Nephron (organoid): ENCODE measurements around the gene NCBP2.

ENCODE experiments used
- H3K27ac Mint-ChIP-seq, 3 experiments: 2 replicates each; pipeline ENCODE4 v1.8.0; 2020; ENCODE audit warnings: mixed read lengths in 3 of 3, mild to moderate bottlenecking in 2 of 3, moderate library complexity in 1 of 3
- H3K27me3 Mint-ChIP-seq: 2 replicates; pipeline ENCODE4 v1.8.0; 2021; ENCODE audit warnings: low read depth, mild to moderate bottlenecking, moderate library complexity, mixed read lengths
- H3K36me3 Mint-ChIP-seq: 2 replicates; pipeline ENCODE4 v1.8.0; 2020; ENCODE audit warnings: low read depth, mixed read lengths
- H3K4me1 Mint-ChIP-seq: 2 replicates; pipeline ENCODE4 v1.8.0; 2020; ENCODE audit warnings: mixed read lengths
- H3K4me3 Mint-ChIP-seq, 3 experiments: 2 replicates each; pipeline ENCODE4 v1.8.0; 2020; ENCODE audit warnings: mild to moderate bottlenecking in 3 of 3, mixed read lengths in 3 of 3, moderate library complexity in 2 of 3
- H3K9me3 Mint-ChIP-seq: 2 replicates; pipeline ENCODE4 v1.8.0; 2020; ENCODE audit warnings: mixed read lengths
- TF ChIP-seq, protein P1 (sequence below), 3 experiments: fragments of 200-600 bp; sonication (generic); IDR thresholded peaks; one replicate each; pipeline ENCODE4 v1.5.0; 2021; ENCODE audit warnings: antibody characterized with exemption in 3 of 3; ENCODE audit not compliant: unreplicated experiment in 3 of 3

The NCBP2 gene

DNA sequence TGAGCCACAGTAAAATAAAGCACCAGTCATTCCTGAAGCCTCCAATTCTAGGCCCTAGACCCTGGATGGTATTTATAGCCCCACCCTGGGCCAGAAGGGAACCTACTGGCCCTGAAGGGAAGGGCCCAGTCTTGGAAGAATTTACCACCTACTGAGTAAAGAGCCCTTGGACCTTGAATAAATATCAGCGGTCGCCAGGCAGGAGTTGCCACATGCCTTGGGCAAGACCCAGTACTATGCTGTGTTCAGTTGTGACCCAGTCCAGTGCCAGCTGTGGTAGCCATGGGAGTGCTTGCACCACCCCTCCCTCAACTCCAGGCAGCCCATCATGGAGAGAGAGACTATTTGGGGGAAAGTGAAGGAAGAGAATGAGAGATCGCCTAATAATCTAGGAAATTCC is 27.0 kb downstream of the NCBP2 start:
- Mint-ChIP-seq H3K4me3 (no peak overlapping the region), H3K27me3 (no peaks in the 10 kb centered on the region), H3K4me1 (no peaks in the 10 kb centered on the region), H3K27ac (no peak overlapping the region), H3K9me3 (peaks cover 11% of the 10 kb centered on the region), H3K36me3 (peaks cover 60% of the 10 kb centered on the region)
- TF ChIP-seq, protein P1, sequence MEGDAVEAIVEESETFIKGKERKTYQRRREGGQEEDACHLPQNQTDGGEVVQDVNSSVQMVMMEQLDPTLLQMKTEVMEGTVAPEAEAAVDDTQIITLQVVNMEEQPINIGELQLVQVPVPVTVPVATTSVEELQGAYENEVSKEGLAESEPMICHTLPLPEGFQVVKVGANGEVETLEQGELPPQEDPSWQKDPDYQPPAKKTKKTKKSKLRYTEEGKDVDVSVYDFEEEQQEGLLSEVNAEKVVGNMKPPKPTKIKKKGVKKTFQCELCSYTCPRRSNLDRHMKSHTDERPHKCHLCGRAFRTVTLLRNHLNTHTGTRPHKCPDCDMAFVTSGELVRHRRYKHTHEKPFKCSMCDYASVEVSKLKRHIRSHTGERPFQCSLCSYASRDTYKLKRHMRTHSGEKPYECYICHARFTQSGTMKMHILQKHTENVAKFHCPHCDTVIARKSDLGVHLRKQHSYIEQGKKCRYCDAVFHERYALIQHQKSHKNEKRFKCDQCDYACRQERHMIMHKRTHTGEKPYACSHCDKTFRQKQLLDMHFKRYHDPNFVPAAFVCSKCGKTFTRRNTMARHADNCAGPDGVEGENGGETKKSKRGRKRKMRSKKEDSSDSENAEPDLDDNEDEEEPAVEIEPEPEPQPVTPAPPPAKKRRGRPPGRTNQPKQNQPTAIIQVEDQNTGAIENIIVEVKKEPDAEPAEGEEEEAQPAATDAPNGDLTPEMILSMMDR (IDR thresholded peaks at IDR 0.05; ENCODE audit: unreplicated experiment in 3 of 3), result no peak

DNA sequence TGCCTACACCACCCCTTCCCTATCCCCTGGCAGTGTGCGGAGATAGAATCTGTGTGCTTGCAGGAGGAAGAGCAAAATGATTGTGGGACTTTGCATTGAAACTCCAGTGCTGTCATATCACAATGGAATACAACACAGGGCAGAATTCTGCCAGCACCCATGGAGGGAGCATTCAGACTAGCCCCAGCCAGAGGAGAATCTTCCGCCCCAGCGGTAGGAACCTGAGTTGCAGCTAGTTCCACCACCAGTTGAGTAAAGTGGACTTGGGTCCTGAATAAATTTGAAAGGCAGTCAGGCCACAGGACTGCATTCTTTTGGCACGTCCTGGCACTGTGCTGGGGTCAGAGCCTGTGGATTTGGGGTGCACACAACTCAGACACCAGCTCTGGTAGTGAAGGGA is 27.5 kb downstream of the NCBP2 start:
- Mint-ChIP-seq H3K4me3 (no peak overlapping the region), H3K27ac (no peak overlapping the region), H3K36me3 (peaks cover 62% of the 10 kb centered on the region), H3K4me1 (no peaks in the 10 kb centered on the region), H3K9me3 (peaks cover 11% of the 10 kb centered on the region), H3K27me3 (no peaks in the 10 kb centered on the region)
- TF ChIP-seq, protein P1 (IDR thresholded peaks at IDR 0.05; ENCODE audit: unreplicated experiment in 3 of 3), result no peak

DNA sequence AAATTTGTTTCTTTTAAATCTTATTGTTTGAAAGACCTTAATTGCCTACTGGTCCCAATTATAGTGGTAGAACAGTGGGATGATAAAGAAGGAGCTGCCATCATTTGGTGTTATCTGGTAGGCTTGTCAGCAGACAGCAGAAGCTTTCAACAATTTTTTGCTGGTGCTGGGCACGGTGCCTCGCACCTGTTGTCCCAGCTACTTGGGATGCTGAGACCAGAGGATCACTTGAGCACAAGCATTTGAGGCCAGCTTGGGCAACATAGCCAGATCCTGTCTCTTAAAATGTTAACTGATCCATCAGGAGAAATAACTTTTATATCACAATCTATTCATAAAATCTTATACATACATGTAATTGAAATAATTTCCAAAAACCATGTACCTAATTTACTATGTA is 38.6 kb downstream of the NCBP2 start:
- Mint-ChIP-seq H3K27me3 (no peaks in the 10 kb centered on the region), H3K9me3 (no peaks in the 10 kb centered on the region), H3K4me1 (no peaks in the 10 kb centered on the region), H3K36me3 (peaks cover 69% of the 10 kb centered on the region), H3K27ac (no peak overlapping the region), H3K4me3 (no peak overlapping the region)
- TF ChIP-seq, protein P1 (IDR thresholded peaks at IDR 0.05; ENCODE audit: unreplicated experiment in 3 of 3), result no peak

DNA sequence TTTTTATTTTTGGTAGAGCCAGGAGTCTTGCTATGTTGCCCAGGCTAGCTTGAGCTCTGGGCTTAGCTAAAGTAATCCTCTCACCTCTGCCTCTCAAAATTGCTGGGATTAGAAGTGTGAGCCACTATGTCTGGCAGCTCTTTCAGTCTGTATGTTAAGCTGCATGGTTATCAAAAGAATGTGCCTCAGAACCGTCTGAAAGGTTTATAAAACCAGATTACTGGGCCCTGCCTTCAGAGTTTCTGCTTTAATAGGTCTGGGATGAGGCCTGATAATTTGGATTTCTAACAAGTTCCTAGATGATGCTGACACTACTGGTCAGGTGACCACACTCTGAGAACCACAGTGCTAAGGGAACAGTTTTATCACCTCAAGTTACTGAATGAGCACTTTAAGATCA is 40.0 kb downstream of the NCBP2 start:
- TF ChIP-seq, protein P1 (IDR thresholded peaks at IDR 0.05; ENCODE audit: unreplicated experiment in 3 of 3), result no peak
- Mint-ChIP-seq H3K27me3 (no peaks in the 10 kb centered on the region), H3K36me3 (peaks cover 60% of the 10 kb centered on the region), H3K9me3 (no peaks in the 10 kb centered on the region), H3K4me3 (no peak overlapping the region), H3K27ac (no peak overlapping the region), H3K4me1 (no peaks in the 10 kb centered on the region)

DNA sequence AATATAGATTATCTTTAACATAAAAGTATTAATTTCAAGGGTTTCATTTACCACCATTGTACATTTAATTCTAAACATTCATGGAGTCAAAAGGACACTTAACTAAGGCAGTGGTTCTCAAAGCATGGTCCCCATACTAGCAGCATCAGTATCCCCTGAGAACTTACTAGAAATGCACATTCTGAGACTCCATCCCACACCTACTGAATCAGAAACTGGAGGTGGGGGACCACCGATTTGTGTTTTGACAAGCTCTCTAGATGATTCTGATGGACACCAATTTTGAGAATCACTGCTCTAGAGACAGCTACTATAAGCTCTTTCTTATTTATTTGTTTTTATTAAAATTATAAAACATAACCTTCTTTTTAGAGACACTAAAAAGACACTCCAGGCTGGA is 40.6 kb downstream of the NCBP2 start:
- Mint-ChIP-seq H3K27me3 (no peaks in the 10 kb centered on the region), H3K4me1 (no peaks in the 10 kb centered on the region), H3K27ac (no peak overlapping the region), H3K4me3 (no peak overlapping the region), H3K9me3 (no peaks in the 10 kb centered on the region), H3K36me3 (peaks cover 56% of the 10 kb centered on the region)
- TF ChIP-seq, protein P1 (IDR thresholded peaks at IDR 0.05; ENCODE audit: unreplicated experiment in 3 of 3), result no peak

DNA sequence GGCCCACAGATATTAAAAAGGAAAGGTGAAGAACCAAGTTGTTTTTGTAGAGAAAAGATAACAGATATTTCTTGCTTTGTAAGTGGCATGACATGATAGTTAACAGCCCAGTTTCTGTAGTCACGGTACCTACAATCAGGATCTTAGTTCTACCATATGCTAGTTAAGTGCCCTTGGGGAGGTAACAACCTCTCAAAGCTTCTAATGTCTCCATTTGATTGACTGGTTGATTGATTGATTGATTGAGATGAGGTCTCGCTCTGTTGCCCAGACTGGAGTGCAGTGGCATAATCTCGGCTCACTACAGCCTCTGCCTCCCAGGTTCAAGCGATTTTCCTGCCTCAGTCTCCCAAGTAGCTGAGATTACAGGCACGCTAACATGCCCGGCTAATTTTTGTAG is 46.1 kb downstream of the NCBP2 start:
- Mint-ChIP-seq H3K4me1 (no peaks in the 10 kb centered on the region), H3K36me3 (peaks cover 35% of the 10 kb centered on the region), H3K27ac (peak overlapping the region in 1 of 3 experiments; percentile 33), H3K9me3 (no peaks in the 10 kb centered on the region), H3K4me3 (no peak overlapping the region), H3K27me3 (no peaks in the 10 kb centered on the region)
- TF ChIP-seq, protein P1 (IDR thresholded peaks at IDR 0.05; ENCODE audit: unreplicated experiment in 3 of 3), result no peak
